AG04449 (cell line): ENCODE results near the gene TRERF1.

Source experiments
- CTCF ChIA-PET: fragments of 350-600 bp; formaldehyde crosslinking; extraction: SDS; loops from one replicate; lab custom pipeline; 2021; ENCODE audit warnings: antibody characterized with exemption; lab: Yijun Ruan, JAX
- POLR2A ChIA-PET: fragments of 400-600, 350-600 bp; formaldehyde crosslinking; extraction: SDS; loops from one replicate; lab custom pipeline; 2020; ENCODE audit warnings: antibody characterized with exemption, inconsistent platforms; lab: Yijun Ruan, JAX
- DNase-seq: peaks from one replicate; pipeline ENCODE4 v3.0.0-alpha.2; 2010; ENCODE audit warnings: low read depth, low spot score
- H3K4me3 ChIP-seq: 2 replicates; pipeline ENCODE4 v1.5.1; 2011; ENCODE audit warnings: low read depth, mild to moderate bottlenecking, control low read depth, low read length
- CTCF ChIP-seq: IDR thresholded peaks from one replicate; pipeline ENCODE4 v1.5.1; 2011; ENCODE audit warnings: mild to moderate bottlenecking, moderate library complexity, low read length, control low read depth, inconsistent platforms; ENCODE audit not compliant: insufficient read depth; ENCODE audit errors: missing control alignments

Gene TRERF1

GRCh38 chr6:42227173-42227850, 224.4 kb downstream of the TRERF1 start:
- POLR2A ChIA-PET, result interaction anchor here (0.7 kb wide), 1 partner anchor 278 kb away, joined by 3 read pairs; no protein-coding TSS in a partner anchor
- CTCF ChIA-PET, result interaction anchor here (1.0 to 4.2 kb wide), 5 partner anchors 13 to 320 kb away, joined by 3 to 35 read pairs (median 7); no protein-coding TSS in a partner anchor
- no peak for TF ChIP-seq CTCF
- H3K4me3 ChIP-seq, result no peak overlapping the region
- no peak for DNase-seq

DNA sequence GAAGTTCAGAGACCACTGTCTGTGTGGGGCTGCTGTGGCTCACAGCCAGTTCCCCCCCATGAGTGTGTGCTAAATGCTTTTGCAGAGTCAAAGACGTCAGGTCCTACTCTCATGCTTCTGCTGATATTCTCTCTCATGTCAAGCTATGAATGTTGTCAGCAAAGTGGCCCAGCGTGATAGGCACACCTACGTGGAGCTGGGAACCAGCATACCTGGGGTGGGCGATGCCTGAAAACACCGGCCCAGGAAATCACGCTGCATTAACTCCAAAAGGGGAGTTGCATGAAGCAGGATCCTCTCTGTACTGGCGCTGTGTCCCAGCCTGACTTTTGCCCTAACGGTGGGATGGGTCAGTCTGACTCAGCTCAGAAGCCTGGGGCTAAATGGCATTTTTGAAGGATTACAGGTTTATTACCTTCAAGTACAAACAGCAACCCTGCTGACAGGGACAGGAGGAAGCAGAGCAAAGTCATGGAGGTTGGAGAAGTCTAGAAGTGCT, 225.0 kb downstream of the TRERF1 start:
- H3K4me3 ChIP-seq, result no peak overlapping the region
- TF ChIP-seq CTCF, result no peak
- POLR2A ChIA-PET, result interaction anchor here (0.7 to 1.1 kb wide), 2 partner anchors 226 to 278 kb away, joined by 3 read pairs; no protein-coding TSS in a partner anchor
- CTCF ChIA-PET, result interaction anchor here (0.7 to 4.2 kb wide), 10 partner anchors 12 to 321 kb away, joined by 3 to 35 read pairs (median 4); no protein-coding TSS in a partner anchor
- no peak for DNase-seq

DNA sequence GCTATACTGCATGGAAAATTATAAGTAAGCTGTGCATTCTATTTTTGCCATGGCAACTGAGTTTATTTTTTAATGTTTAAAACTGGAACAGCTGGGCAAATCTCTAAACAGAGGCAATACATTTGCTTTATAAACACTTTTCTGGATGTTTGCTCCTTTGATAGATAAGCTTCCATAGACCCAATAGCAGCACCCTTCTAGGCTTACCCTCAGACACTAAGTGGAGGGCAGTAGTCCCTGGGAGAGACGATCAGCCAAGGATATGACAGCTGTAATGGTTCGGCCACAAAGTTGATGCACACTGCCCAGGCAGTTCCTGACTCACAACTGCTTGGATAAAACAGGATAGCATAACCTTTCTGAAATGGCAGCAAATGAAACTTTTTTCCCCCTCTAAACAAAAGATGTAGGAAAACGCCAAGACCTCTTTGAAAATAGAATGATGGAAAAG, 225.5 kb downstream of the TRERF1 start:
- H3K4me3 ChIP-seq, result no peak overlapping the region
- POLR2A ChIA-PET, result interaction anchor here (1.1 kb wide), 1 partner anchor 227 kb away, joined by 3 read pairs; no protein-coding TSS in a partner anchor
- CTCF ChIA-PET, result interaction anchor here (0.7 to 4.2 kb wide), 9 partner anchors 12 to 321 kb away, joined by 3 to 35 read pairs (median 4); no protein-coding TSS in a partner anchor
- DNase-seq, result no peak
- no peak for TF ChIP-seq CTCF

- CTCF ChIA-PET, result interaction anchor here (1.2 to 4.2 kb wide), 7 partner anchors 11 to 322 kb away, joined by 3 to 35 read pairs (median 6); no protein-coding TSS in a partner anchor
These were observed 226.3 kb downstream of the TRERF1 start for GRCh38 chr6:42225419-42225818.

DNA sequence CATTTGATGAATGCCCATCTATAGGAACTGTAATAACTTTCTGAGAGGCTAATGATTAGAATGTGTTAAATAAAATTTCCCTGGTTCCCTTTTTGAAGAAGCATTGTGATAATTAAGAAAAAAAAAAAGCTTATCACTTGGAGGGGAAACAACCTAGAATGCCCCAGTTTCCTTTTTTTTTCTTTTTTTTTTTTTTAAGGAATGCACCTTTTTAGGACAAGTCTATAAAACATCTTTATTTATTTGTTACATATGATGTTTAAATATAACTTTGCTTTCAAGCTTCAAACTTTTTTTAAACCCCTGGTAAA, 226.7 kb downstream of the TRERF1 start:
- H3K4me3 ChIP-seq, result no peak overlapping the region
- DNase-seq, result no peak
- ChIA-PET POLR2A (no interaction called here), CTCF (interaction anchor here (1.3 to 4.2 kb wide), 4 partner anchors 10 to 323 kb away, joined by 4 to 35 read pairs (median 16); no protein-coding TSS in a partner anchor)
- TF ChIP-seq CTCF, result no peak

More at GRCh38 chr6:42225419-42225818, 226.3 kb downstream of the TRERF1 start:
- POLR2A ChIA-PET, result no interaction called here
- H3K4me3 ChIP-seq, result no peak overlapping the region
- TF ChIP-seq CTCF, result no peak
- no peak for DNase-seq

DNA sequence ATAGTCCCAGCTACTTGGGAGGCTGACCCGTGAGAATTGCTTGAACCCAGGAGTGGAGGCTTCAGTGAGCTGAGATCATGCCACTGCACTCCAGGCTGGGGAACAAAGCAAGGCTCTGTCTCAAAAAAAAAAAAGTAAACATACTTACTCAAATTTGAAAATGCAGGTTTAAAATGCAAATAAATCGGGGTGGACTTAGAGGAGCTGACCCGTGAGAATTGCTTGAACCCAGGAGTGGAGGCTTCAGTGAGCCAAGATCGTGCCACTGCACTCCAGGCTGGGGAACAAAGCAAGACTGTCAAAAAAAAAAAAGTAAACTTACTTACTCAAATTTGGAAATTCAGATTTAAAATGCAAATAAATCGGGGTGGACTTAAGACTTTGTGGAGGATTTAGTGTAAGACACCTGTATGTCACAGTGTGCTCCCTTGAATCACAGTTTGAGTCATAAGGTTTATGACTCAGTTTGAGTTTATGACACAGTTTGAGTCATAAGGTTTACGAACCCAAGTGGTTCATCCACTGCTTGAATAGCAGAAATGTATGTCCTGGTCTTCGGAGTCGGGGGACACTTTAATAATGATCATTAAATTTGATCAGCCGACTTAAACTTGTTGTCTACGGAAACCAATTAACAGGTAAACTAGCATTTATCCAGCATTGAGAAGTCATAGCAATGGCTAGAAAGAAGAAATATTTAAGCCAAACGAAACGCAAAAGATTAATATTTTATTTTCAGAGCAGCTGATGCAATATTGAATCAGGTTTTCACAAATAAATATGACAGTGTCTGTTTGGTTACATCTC, 227.3 kb downstream of the TRERF1 start:
- ChIA-PET POLR2A (no interaction called here), CTCF (interaction anchor here (0.6 to 4.2 kb wide), 6 partner anchors 10 to 323 kb away, joined by 3 to 35 read pairs (median 5); no protein-coding TSS in a partner anchor)
- DNase-seq, result no peak
- no peak for TF ChIP-seq CTCF
- no peak overlapping the region for H3K4me3 ChIP-seq
